IPS DF 6.9 (cell line): Measurements from ENCODE around the gene CHRNA1.

ENCODE experiments used
- DNase-seq: peaks from one replicate; pipeline ENCODE4 v3.0.0-alpha.2; 2013; ENCODE audit warnings: low read depth, low spot score
- H3K27ac ChIP-seq: one replicate; pipeline ENCODE4 v1.5.1; 2013; ENCODE audit warnings: low read length, control low read depth
- H3K27me3 ChIP-seq: 2 replicates; pipeline ENCODE4 v1.6.1; 2013; ENCODE audit warnings: mild to moderate bottlenecking, low read length; ENCODE audit not compliant: control insufficient read depth, insufficient read depth
- H3K36me3 ChIP-seq: 2 replicates; pipeline ENCODE4 v1.6.1; 2013; ENCODE audit warnings: low read length; ENCODE audit not compliant: control insufficient read depth, insufficient read depth
- H3K4me1 ChIP-seq: 2 replicates; pipeline ENCODE4 v1.6.1; 2013; ENCODE audit warnings: low read length; ENCODE audit not compliant: control insufficient read depth, insufficient read depth
- H3K4me3 ChIP-seq: 2 replicates; pipeline ENCODE4 v1.5.1; 2013; ENCODE audit warnings: mild to moderate bottlenecking, low read length
- H3K9me3 ChIP-seq: 2 replicates; pipeline ENCODE4 v1.6.1; 2013; ENCODE audit warnings: low read length, inconsistent platforms; ENCODE audit not compliant: control insufficient read depth, insufficient read depth
- WGBS: extraction: QIAGEN DNeasy Blood & Tissue Kit; methylation state at CpG from one replicate; pipeline ENCODE4 v1.1.7; 2013; ENCODE audit warnings: mixed read lengths, missing lambda C conversion rate; ENCODE audit not compliant: insufficient read length, insufficient coverage; 5-methylcytosine and 5-hydroxymethylcytosine counted together

CHRNA1 gene

GRCh38 chr2:174781996-174782395, 17.7 kb upstream of the CHRNA1 start:
- Histone ChIP-seq H3K27ac (no peak overlapping the region), H3K9me3 (no peaks in the 10 kb centered on the region), H3K4me1 (no peaks in the 10 kb centered on the region; the same call in 1 of the 2 replicates), H3K27me3 (no peaks in the 10 kb centered on the region), H3K4me3 (no peak overlapping the region), H3K36me3 (no peaks in the 10 kb centered on the region)
- WGBS: no CpG with 5 or more reads among the region's 11 CpGs
- DNase-seq: no peak

GRCh38 chr2:174781298-174781697, 17.0 kb upstream of the CHRNA1 start:
- Histone ChIP-seq H3K27ac (no peak overlapping the region), H3K36me3 (no peaks in the 10 kb centered on the region), H3K9me3 (no peaks in the 10 kb centered on the region), H3K27me3 (no peaks in the 10 kb centered on the region), H3K4me3 (no peak overlapping the region), H3K4me1 (no peaks in the 10 kb centered on the region; the same call in 1 of the 2 replicates)
- no peak for DNase-seq
- WGBS: no CpG with 5 or more reads among the region's 9 CpGs

- no peak overlapping the region for H3K27ac ChIP-seq
- no peaks in the 10 kb centered on the region for H3K9me3 ChIP-seq
- no peaks in the 10 kb centered on the region for H3K27me3 ChIP-seq
- DNase-seq: no peak
- no peak overlapping the region for H3K4me3 ChIP-seq
- no CpG with 5 or more reads among the region's 7 CpGs for WGBS
- peaks cover under 1% of the 10 kb centered on the region; the same call in 1 of the 2 replicates for H3K4me1 ChIP-seq
- no peaks in the 10 kb centered on the region for H3K36me3 ChIP-seq
Measured at GRCh38 chr2:174780856-174781255, 16.6 kb upstream of the CHRNA1 start.

GRCh38 chr2:174780191-174780840, 16.0 kb upstream of the CHRNA1 start:
- no peaks in the 10 kb centered on the region for H3K9me3 ChIP-seq
- WGBS: no CpG with 5 or more reads among the region's 5 CpGs
- no peak overlapping the region for H3K27ac ChIP-seq
- no peak for DNase-seq
- no peaks in the 10 kb centered on the region for H3K36me3 ChIP-seq
- no peak overlapping the region for H3K4me3 ChIP-seq
- H3K27me3 ChIP-seq: no peaks in the 10 kb centered on the region
- H3K4me1 ChIP-seq: peaks cover 2% of the 10 kb centered on the region; the same call in 1 of the 2 replicates

GRCh38 chr2:174779361-174779928, 15.2 kb upstream of the CHRNA1 start:
- H3K27ac ChIP-seq: no peak overlapping the region
- H3K36me3 ChIP-seq: no peaks in the 10 kb centered on the region
- WGBS: no CpG with 5 or more reads among the region's 5 CpGs
- H3K4me1 ChIP-seq: peaks cover 2% of the 10 kb centered on the region; the same call in 1 of the 2 replicates
- no peaks in the 10 kb centered on the region for H3K27me3 ChIP-seq
- no peaks in the 10 kb centered on the region for H3K9me3 ChIP-seq
- no peak overlapping the region for H3K4me3 ChIP-seq
- no peak for DNase-seq

GRCh38 chr2:174778085-174778981, 14.1 kb upstream of the CHRNA1 start:
- Histone ChIP-seq H3K27me3 (no peaks in the 10 kb centered on the region), H3K27ac (no peak overlapping the region), H3K9me3 (no peaks in the 10 kb centered on the region), H3K4me1 (peaks cover 2% of the 10 kb centered on the region; the same call in 1 of the 2 replicates), H3K4me3 (no peak overlapping the region), H3K36me3 (no peaks in the 10 kb centered on the region)
- no peak for DNase-seq
- no CpG with 5 or more reads among the region's 13 CpGs for WGBS

GRCh38 chr2:174777347-174778084, 13.2 kb upstream of the CHRNA1 start:
- peaks cover 2% of the 10 kb centered on the region; the same call in 1 of the 2 replicates for H3K4me1 ChIP-seq

GRCh38 chr2:174776675-174777074, 12.4 kb upstream of the CHRNA1 start:
- H3K36me3 ChIP-seq: no peaks in the 10 kb centered on the region
- H3K4me1 ChIP-seq: peaks cover 6% of the 10 kb centered on the region; the same call in 1 of the 2 replicates
- no peaks in the 10 kb centered on the region for H3K9me3 ChIP-seq
- H3K27ac ChIP-seq: no peak overlapping the region
- WGBS: no CpG with 5 or more reads among the region's 3 CpGs
- no peaks in the 10 kb centered on the region for H3K27me3 ChIP-seq
- no peak overlapping the region for H3K4me3 ChIP-seq
- DNase-seq: no peak

More at GRCh38 chr2:174777347-174778084, 13.2 kb upstream of the CHRNA1 start:
- no peak overlapping the region for H3K27ac ChIP-seq
- H3K36me3 ChIP-seq: no peaks in the 10 kb centered on the region
- no peak for DNase-seq
- H3K9me3 ChIP-seq: no peaks in the 10 kb centered on the region
- WGBS: no CpG with 5 or more reads among the region's 5 CpGs
- no peaks in the 10 kb centered on the region for H3K27me3 ChIP-seq
- no peak overlapping the region for H3K4me3 ChIP-seq

- no peak for DNase-seq
- no CpG with 5 or more reads among the region's 6 CpGs for WGBS
- peaks cover 6% of the 10 kb centered on the region; the same call in 1 of the 2 replicates for H3K4me1 ChIP-seq
- H3K36me3 ChIP-seq: no peaks in the 10 kb centered on the region
- no peak overlapping the region for H3K27ac ChIP-seq
- H3K9me3 ChIP-seq: no peaks in the 10 kb centered on the region
- no peaks in the 10 kb centered on the region for H3K27me3 ChIP-seq
- no peak overlapping the region for H3K4me3 ChIP-seq
Measured at GRCh38 chr2:174776223-174776622, 12.0 kb upstream of the CHRNA1 start.

GRCh38 chr2:174775571-174775980, 11.3 kb upstream of the CHRNA1 start:
- H3K4me3 ChIP-seq: no peak overlapping the region
- no peak overlapping the region for H3K27ac ChIP-seq
- H3K36me3 ChIP-seq: no peaks in the 10 kb centered on the region
- H3K4me1 ChIP-seq: peaks cover 8% of the 10 kb centered on the region
- no peak for DNase-seq
- no peaks in the 10 kb centered on the region for H3K27me3 ChIP-seq
- no peaks in the 10 kb centered on the region for H3K9me3 ChIP-seq
- no CpG with 5 or more reads among the region's 5 CpGs for WGBS
